Measurements from ENCODE around the gene DCUN1D1.

- TF ChIP-seq CTCF (IDR thresholded peaks at IDR 0.05) (no peak), POLR2A (IDR thresholded peaks at IDR 0.05) (no peak)
These were observed 43.4 kb downstream of the DCUN1D1 start for GRCh38 chr3:182936918-182937285.

Measured in thyroid gland (tissue), 4 donors.